Measurements from ENCODE around the gene ACAD8. TPM values are rescaled to one million over a fixed set of nuclear protein-coding genes. Genes with fewer than 3 reads are reported as not detected.

ACAD8 gene
- polyA plus RNA-seq, 1 donor (not counting 4 experiments of a cell fraction or from before 2014, with no cell fraction given), result 21.7 TPM

DNA sequence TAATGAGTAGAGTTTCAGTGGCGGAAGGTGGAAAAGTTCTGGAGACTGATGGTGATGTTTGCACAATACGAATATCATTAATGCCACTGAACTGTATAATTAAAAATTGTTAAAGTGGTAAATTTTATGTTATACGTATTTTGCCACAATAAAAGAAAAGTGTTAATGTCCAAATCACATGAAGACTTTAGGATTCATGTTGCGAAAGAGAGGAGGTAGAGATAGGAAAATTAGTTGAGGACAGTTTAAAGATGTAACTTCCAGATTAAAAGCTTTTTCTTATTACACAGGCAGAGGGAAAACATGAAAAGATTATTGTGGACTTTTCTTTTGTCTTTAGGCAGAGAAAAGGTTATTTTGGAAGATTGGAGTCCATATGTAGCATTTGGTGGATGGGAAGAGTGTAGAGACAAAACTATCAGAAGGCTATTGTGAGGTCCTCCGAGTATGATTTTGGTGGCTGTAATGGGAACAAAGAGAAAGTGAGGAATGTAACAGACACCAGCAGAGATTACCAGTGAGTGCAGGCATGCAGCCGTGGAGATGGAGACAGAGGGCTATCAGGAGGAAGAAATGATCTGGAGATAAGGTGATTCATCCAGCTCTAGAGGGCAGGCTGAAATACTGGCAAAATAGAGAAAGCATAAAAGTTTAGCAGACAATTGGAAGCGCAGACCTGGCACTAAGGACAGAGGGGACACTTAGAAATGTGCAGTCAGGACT lies 16.4 kb upstream of the ACAD8 start:
- no peak for TF ChIP-seq EZH2 (IDR thresholded peaks at IDR 0.05; ENCODE audit: low read length)
- TF ChIP-seq, protein P1, sequence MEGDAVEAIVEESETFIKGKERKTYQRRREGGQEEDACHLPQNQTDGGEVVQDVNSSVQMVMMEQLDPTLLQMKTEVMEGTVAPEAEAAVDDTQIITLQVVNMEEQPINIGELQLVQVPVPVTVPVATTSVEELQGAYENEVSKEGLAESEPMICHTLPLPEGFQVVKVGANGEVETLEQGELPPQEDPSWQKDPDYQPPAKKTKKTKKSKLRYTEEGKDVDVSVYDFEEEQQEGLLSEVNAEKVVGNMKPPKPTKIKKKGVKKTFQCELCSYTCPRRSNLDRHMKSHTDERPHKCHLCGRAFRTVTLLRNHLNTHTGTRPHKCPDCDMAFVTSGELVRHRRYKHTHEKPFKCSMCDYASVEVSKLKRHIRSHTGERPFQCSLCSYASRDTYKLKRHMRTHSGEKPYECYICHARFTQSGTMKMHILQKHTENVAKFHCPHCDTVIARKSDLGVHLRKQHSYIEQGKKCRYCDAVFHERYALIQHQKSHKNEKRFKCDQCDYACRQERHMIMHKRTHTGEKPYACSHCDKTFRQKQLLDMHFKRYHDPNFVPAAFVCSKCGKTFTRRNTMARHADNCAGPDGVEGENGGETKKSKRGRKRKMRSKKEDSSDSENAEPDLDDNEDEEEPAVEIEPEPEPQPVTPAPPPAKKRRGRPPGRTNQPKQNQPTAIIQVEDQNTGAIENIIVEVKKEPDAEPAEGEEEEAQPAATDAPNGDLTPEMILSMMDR (optimal IDR thresholded peaks at IDR 0.05 in 1 of 3, IDR thresholded peaks at IDR 0.05 in 1 of 3, conservative IDR thresholded peaks at IDR 0.05 in 1 of 3; ENCODE audit: extremely low read depth in 1 of 3, insufficient read depth in 2 of 3, low read length in 3 of 3), result no peak
- Histone ChIP-seq H3K79me2 (ENCODE audit: control insufficient read depth, insufficient read depth, low read length) (peaks cover 19% of the 10 kb centered on the region), H3K4me1 (ENCODE audit: control insufficient read depth, extremely low read depth, insufficient read depth, low read length) (no peaks in the 10 kb centered on the region), H3K9ac (ENCODE audit: control insufficient read depth, extremely low read depth, insufficient read depth, low read length) (no peak overlapping the region), H3K9me3 (ENCODE audit: control insufficient read depth, low read depth, low read length) (no peaks in the 10 kb centered on the region), H2AFZ (ENCODE audit: control insufficient read depth, low read length) (no peak overlapping the region), H3K36me3 (ENCODE audit: control insufficient read depth in 2 of 2, extremely low read depth in 1 of 2, insufficient read depth in 2 of 2, low read length in 2 of 2) (peaks cover 9 to 27% of the 10 kb centered on the region in 2 experiments), H3K4me3 (ENCODE audit: control insufficient read depth in 2 of 3, extremely low read depth in 1 of 3, insufficient read depth in 2 of 3, low read depth in 1 of 3, low read length in 3 of 3) (no peak overlapping the region), H3K27me3 (ENCODE audit: control insufficient read depth, extremely low read depth, insufficient read depth, low read length) (no peaks in the 10 kb centered on the region), H4K20me1 (ENCODE audit: control insufficient read depth, extremely low read depth, insufficient read depth, low read length) (no peaks in the 10 kb centered on the region), H3K4me2 (ENCODE audit: control insufficient read depth, extremely low read depth, insufficient read depth, low read depth, low read length) (no peak overlapping the region), H3K27ac (ENCODE audit: control insufficient read depth, insufficient read depth, low read length) (no peak overlapping the region), H3K9me1 (ENCODE audit: control insufficient read depth, extremely low read depth, insufficient read depth, low read length) (no peaks in the 10 kb centered on the region)
- FAIRE-seq (no peak), DNase-seq (ENCODE audit: low read depth, low spot score) (no peak)
- dilution Hi-C loops (cut with MboI; ENCODE audit: extremely low pct_ligation_motif_present, low sequenced_read_pairs), result no loop called here

DNA sequence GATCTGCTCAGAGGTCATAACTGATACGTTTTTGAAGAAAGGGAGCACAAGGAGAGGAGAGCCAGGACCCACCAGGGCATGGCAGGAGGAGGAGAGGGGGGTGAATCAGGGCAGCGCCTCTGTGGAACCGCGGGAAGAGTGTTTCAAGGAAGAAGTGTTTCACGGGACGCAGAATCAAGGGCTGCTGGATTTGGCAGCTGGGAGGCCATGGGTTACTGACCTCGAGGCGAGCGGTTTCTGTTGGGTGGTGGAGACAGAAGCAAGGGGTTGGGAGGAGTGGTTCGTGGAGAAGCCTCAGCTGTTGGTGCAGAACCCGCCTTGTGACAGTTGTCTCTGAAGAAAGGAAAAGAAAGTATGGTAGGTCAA lies 15.8 kb upstream of the ACAD8 start:
- Histone ChIP-seq H3K79me2 (ENCODE audit: control insufficient read depth, insufficient read depth, low read length) (peaks cover 15% of the 10 kb centered on the region), H3K9ac (ENCODE audit: control insufficient read depth, extremely low read depth, insufficient read depth, low read length) (no peak overlapping the region), H3K27ac (ENCODE audit: control insufficient read depth, insufficient read depth, low read length) (no peak overlapping the region), H3K4me3 (ENCODE audit: control insufficient read depth in 2 of 3, extremely low read depth in 1 of 3, insufficient read depth in 2 of 3, low read depth in 1 of 3, low read length in 3 of 3) (no peak overlapping the region), H2AFZ (ENCODE audit: control insufficient read depth, low read length) (no peak overlapping the region), H3K27me3 (ENCODE audit: control insufficient read depth, extremely low read depth, insufficient read depth, low read length) (no peaks in the 10 kb centered on the region), H3K9me3 (ENCODE audit: control insufficient read depth, low read depth, low read length) (no peaks in the 10 kb centered on the region), H4K20me1 (ENCODE audit: control insufficient read depth, extremely low read depth, insufficient read depth, low read length) (no peaks in the 10 kb centered on the region), H3K36me3 (ENCODE audit: control insufficient read depth in 2 of 2, extremely low read depth in 1 of 2, insufficient read depth in 2 of 2, low read length in 2 of 2) (peaks cover 12 to 28% of the 10 kb centered on the region in 2 experiments), H3K9me1 (ENCODE audit: control insufficient read depth, extremely low read depth, insufficient read depth, low read length) (no peaks in the 10 kb centered on the region), H3K4me1 (ENCODE audit: control insufficient read depth, extremely low read depth, insufficient read depth, low read length) (no peaks in the 10 kb centered on the region), H3K4me2 (ENCODE audit: control insufficient read depth, extremely low read depth, insufficient read depth, low read depth, low read length) (no peak overlapping the region)
- TF ChIP-seq, protein P1 (optimal IDR thresholded peaks at IDR 0.05 in 1 of 3, IDR thresholded peaks at IDR 0.05 in 1 of 3, conservative IDR thresholded peaks at IDR 0.05 in 1 of 3; ENCODE audit: extremely low read depth in 1 of 3, insufficient read depth in 2 of 3, low read length in 3 of 3), result no peak
- no peak for TF ChIP-seq EZH2 (IDR thresholded peaks at IDR 0.05; ENCODE audit: low read length)
- DNase-seq (ENCODE audit: low read depth, low spot score) (no peak), FAIRE-seq (no peak)
- dilution Hi-C loops (cut with MboI; ENCODE audit: extremely low pct_ligation_motif_present, low sequenced_read_pairs), result no loop called here

Data from keratinocyte (primary cell).